SU-DHL-6 (cell line): ENCODE results near the gene SAFB2.

ENCODE experiments used
- CTCF ChIP-seq: fragments of 200-600 bp; sonication (generic); IDR thresholded peaks from one replicate; pipeline ENCODE4 v1.5.1; 2017; ENCODE audit warnings: antibody characterized with exemption, mild to moderate bottlenecking, low read length, moderate library complexity; ENCODE audit not compliant: insufficient read depth, poor library complexity, severe bottlenecking
- EZH2phosphoT487 ChIP-seq: fragments of 200-600 bp; sonication (generic), shearing (Covaris generic); conservative IDR thresholded peaks from 2 replicates; pipeline ENCODE4 v1.6.1; 2018; ENCODE audit warnings: mild to moderate bottlenecking, antibody characterized with exemption, low read length, moderate library complexity, mixed read lengths

GRCh38 chr19:5553892-5554291 lies 68.7 kb downstream of the SAFB2 start:
- TF ChIP-seq CTCF: no peak
- no peak for TF ChIP-seq EZH2phosphoT487
